IPS-18c (cell line): ENCODE data around the gene RRAS2.

Experiments used
- H3K4me3 ChIP-seq: 2 replicates; pipeline ENCODE4 v1.7.0; 2013; ENCODE audit warnings: low read depth, mild to moderate bottlenecking, low read length, moderate library complexity; ENCODE audit not compliant: insufficient read depth
- H3K9me3 ChIP-seq: one replicate; pipeline ENCODE4 v1.6.1; 2013; ENCODE audit warnings: mild to moderate bottlenecking, low read length, moderate library complexity; ENCODE audit not compliant: control insufficient read depth, insufficient read depth

Gene RRAS2

GRCh38 chr11:14323118-14323676 lies 35.8 kb downstream of the RRAS2 start:
- Histone ChIP-seq H3K9me3 (no peaks in the 10 kb centered on the region), H3K4me3 (no peak overlapping the region)

GRCh38 chr11:14322510-14322909 lies 36.5 kb downstream of the RRAS2 start:
- Histone ChIP-seq H3K9me3 (no peaks in the 10 kb centered on the region), H3K4me3 (no peak overlapping the region)

GRCh38 chr11:14320020-14320419 lies 39.0 kb downstream of the RRAS2 start:
- Histone ChIP-seq H3K9me3 (no peaks in the 10 kb centered on the region), H3K4me3 (no peak overlapping the region)

- Histone ChIP-seq H3K9me3 (no peaks in the 10 kb centered on the region), H3K4me3 (no peak overlapping the region)
Measured at GRCh38 chr11:14318581-14318981, 40.4 kb downstream of the RRAS2 start.

- no peak overlapping the region for H3K4me3 ChIP-seq
Measured at GRCh38 chr11:14317659-14318325, 41.2 kb downstream of the RRAS2 start.

GRCh38 chr11:14315130-14315529 lies 43.9 kb downstream of the RRAS2 start:
- Histone ChIP-seq H3K9me3 (no peaks in the 10 kb centered on the region), H3K4me3 (no peak overlapping the region)

More at GRCh38 chr11:14317659-14318325, 41.2 kb downstream of the RRAS2 start:
- no peaks in the 10 kb centered on the region for H3K9me3 ChIP-seq

GRCh38 chr11:14314127-14314526 lies 44.9 kb downstream of the RRAS2 start:
- Histone ChIP-seq H3K4me3 (no peak overlapping the region), H3K9me3 (no peaks in the 10 kb centered on the region)

GRCh38 chr11:14312736-14313438 lies 46.1 kb downstream of the RRAS2 start:
- no peaks in the 10 kb centered on the region for H3K9me3 ChIP-seq

GRCh38 chr11:14310679-14311078 lies 48.3 kb downstream of the RRAS2 start:
- H3K9me3 ChIP-seq: no peaks in the 10 kb centered on the region
- no peak overlapping the region for H3K4me3 ChIP-seq

More at GRCh38 chr11:14312736-14313438, 46.1 kb downstream of the RRAS2 start:
- H3K4me3 ChIP-seq: no peak overlapping the region

GRCh38 chr11:14309425-14310192 lies 49.4 kb downstream of the RRAS2 start:
- Histone ChIP-seq H3K9me3 (no peaks in the 10 kb centered on the region), H3K4me3 (no peak overlapping the region)

- no peaks in the 10 kb centered on the region for H3K9me3 ChIP-seq
- H3K4me3 ChIP-seq: no peak overlapping the region
Measured at GRCh38 chr11:14308897-14309387, 50.0 kb downstream of the RRAS2 start.

GRCh38 chr11:14308114-14308896 lies 50.7 kb downstream of the RRAS2 start:
- Histone ChIP-seq H3K9me3 (no peaks in the 10 kb centered on the region), H3K4me3 (no peak overlapping the region)

GRCh38 chr11:14306481-14306880 lies 52.5 kb downstream of the RRAS2 start:
- H3K4me3 ChIP-seq: no peak overlapping the region
- H3K9me3 ChIP-seq: no peaks in the 10 kb centered on the region

GRCh38 chr11:14305649-14306048 lies 53.3 kb downstream of the RRAS2 start:
- H3K9me3 ChIP-seq: no peaks in the 10 kb centered on the region
- H3K4me3 ChIP-seq: no peak overlapping the region

GRCh38 chr11:14304601-14305000 lies 54.4 kb downstream of the RRAS2 start:
- Histone ChIP-seq H3K4me3 (no peak overlapping the region), H3K9me3 (no peaks in the 10 kb centered on the region)

GRCh38 chr11:14300661-14301304 lies 58.2 kb downstream of the RRAS2 start:
- no peaks in the 10 kb centered on the region for H3K9me3 ChIP-seq
- no peak overlapping the region for H3K4me3 ChIP-seq
